Glutamatergic neuron (in vitro differentiated cells): Measurements from ENCODE around the gene NEURL1B. TPM values are rescaled to one million over a fixed set of nuclear protein-coding genes. Genes with fewer than 3 reads are reported as not detected.

Experiments used
- DNase-seq: peaks from one replicate; pipeline ENCODE4 v3.0.0; 2022
- H3K27ac Mint-ChIP-seq: one replicate; pipeline ENCODE4 v1.8.0; 2020; ENCODE audit warnings: mild to moderate bottlenecking, mixed read lengths, inconsistent platforms; ENCODE audit not compliant: unreplicated experiment
- H3K27me3 Mint-ChIP-seq: one replicate; pipeline ENCODE4 v1.8.0; 2020; ENCODE audit warnings: mild to moderate bottlenecking, moderate library complexity, mixed read lengths, inconsistent platforms; ENCODE audit not compliant: unreplicated experiment
- H3K36me3 Mint-ChIP-seq: one replicate; pipeline ENCODE4 v1.8.0; 2020; ENCODE audit warnings: mild to moderate bottlenecking, mixed read lengths, inconsistent platforms; ENCODE audit not compliant: unreplicated experiment
- H3K4me1 Mint-ChIP-seq: one replicate; pipeline ENCODE4 v1.8.0; 2020; ENCODE audit warnings: mild to moderate bottlenecking, low read depth, mixed read lengths, inconsistent platforms; ENCODE audit not compliant: unreplicated experiment
- H3K4me3 Mint-ChIP-seq: one replicate; pipeline ENCODE4 v1.8.0; 2020; ENCODE audit warnings: mild to moderate bottlenecking, mixed read lengths, inconsistent platforms; ENCODE audit not compliant: unreplicated experiment
- H3K9me3 Mint-ChIP-seq: one replicate; pipeline ENCODE4 v1.8.0; 2020; ENCODE audit warnings: mild to moderate bottlenecking, moderate library complexity, mixed read lengths, inconsistent platforms; ENCODE audit not compliant: unreplicated experiment
- total RNA-seq: library from RNA; stranded (reverse); fragmentation: NEBNext Ultra II Directional; extraction: Animal tissue kit (Norgen Biotek cat#: 25700); gene quantifications from one replicate; pipeline ENCODE4 v1.2.1, GENCODE V29; 2021; ENCODE audit not compliant: unreplicated experiment
- TF ChIP-seq, protein P1 (sequence below): fragments of 200-600 bp; sonication (generic); IDR thresholded peaks from one replicate; pipeline ENCODE4 v1.5.0; 2021; ENCODE audit not compliant: partially characterized antibody, unreplicated experiment

The NEURL1B gene
- total RNA-seq, 1 donor from 2014 or later: 11.4 TPM

DNA sequence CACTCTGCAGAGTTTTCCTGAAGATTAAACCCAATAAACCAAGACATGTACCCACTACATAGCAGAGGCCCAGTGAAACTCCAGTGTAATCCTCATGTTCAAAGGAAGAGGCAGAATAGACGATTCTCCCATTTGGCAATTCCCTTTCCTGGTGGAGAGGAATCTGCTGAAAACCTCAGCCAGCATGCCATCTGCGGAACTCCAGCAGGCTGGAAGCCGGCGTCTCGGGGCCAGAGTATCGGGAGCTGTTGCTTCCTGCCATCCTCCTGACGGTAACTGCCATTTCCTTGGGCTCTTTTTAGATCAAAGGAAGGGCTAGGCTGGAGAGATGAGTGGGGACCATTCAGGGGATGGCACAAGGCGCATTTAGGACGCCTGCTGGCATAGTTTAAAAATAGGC, 20.5 kb downstream of the NEURL1B start:
- TF ChIP-seq, protein P1, sequence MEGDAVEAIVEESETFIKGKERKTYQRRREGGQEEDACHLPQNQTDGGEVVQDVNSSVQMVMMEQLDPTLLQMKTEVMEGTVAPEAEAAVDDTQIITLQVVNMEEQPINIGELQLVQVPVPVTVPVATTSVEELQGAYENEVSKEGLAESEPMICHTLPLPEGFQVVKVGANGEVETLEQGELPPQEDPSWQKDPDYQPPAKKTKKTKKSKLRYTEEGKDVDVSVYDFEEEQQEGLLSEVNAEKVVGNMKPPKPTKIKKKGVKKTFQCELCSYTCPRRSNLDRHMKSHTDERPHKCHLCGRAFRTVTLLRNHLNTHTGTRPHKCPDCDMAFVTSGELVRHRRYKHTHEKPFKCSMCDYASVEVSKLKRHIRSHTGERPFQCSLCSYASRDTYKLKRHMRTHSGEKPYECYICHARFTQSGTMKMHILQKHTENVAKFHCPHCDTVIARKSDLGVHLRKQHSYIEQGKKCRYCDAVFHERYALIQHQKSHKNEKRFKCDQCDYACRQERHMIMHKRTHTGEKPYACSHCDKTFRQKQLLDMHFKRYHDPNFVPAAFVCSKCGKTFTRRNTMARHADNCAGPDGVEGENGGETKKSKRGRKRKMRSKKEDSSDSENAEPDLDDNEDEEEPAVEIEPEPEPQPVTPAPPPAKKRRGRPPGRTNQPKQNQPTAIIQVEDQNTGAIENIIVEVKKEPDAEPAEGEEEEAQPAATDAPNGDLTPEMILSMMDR: no peak
- H3K9me3 Mint-ChIP-seq: peaks cover 4% of the 10 kb centered on the region

GRCh38 chr5:172662596-172662995, 21.5 kb downstream of the NEURL1B start:
- no peak overlapping the region for H3K27ac Mint-ChIP-seq
- H3K9me3 Mint-ChIP-seq: peaks cover 4% of the 10 kb centered on the region
- no peak overlapping the region for H3K4me3 Mint-ChIP-seq
- no peaks in the 10 kb centered on the region for H3K36me3 Mint-ChIP-seq
- TF ChIP-seq, protein P1: no peak
- H3K4me1 Mint-ChIP-seq: peaks cover 28% of the 10 kb centered on the region
- peaks cover 8% of the 10 kb centered on the region for H3K27me3 Mint-ChIP-seq
- DNase-seq: no peak

More for the DNA sequence above, 20.5 kb downstream of the NEURL1B start:
- no peak overlapping the region for H3K4me3 Mint-ChIP-seq
- peaks cover 28% of the 10 kb centered on the region for H3K4me1 Mint-ChIP-seq
- H3K36me3 Mint-ChIP-seq: no peaks in the 10 kb centered on the region
- H3K27ac Mint-ChIP-seq: no peak overlapping the region
- no peak for DNase-seq
- H3K27me3 Mint-ChIP-seq: peaks cover 8% of the 10 kb centered on the region

GRCh38 chr5:172664018-172664417, 23.0 kb downstream of the NEURL1B start:
- peaks cover 8% of the 10 kb centered on the region for H3K27me3 Mint-ChIP-seq
- peaks cover 2% of the 10 kb centered on the region for H3K9me3 Mint-ChIP-seq
- no peak overlapping the region for H3K27ac Mint-ChIP-seq
- TF ChIP-seq, protein P1: no peak
- DNase-seq: no peak
- peaks cover 23% of the 10 kb centered on the region for H3K4me1 Mint-ChIP-seq
- no peaks in the 10 kb centered on the region for H3K36me3 Mint-ChIP-seq
- no peak overlapping the region for H3K4me3 Mint-ChIP-seq

- Mint-ChIP-seq H3K9me3 (peaks cover 2% of the 10 kb centered on the region), H3K4me1 (peaks cover 18% of the 10 kb centered on the region), H3K4me3 (no peak overlapping the region), H3K27ac (no peak overlapping the region), H3K27me3 (peaks cover 5% of the 10 kb centered on the region), H3K36me3 (no peaks in the 10 kb centered on the region)
- DNase-seq: no peak
- TF ChIP-seq, protein P1: no peak
Measured at GRCh38 chr5:172664681-172665541, 23.8 kb downstream of the NEURL1B start.

DNA sequence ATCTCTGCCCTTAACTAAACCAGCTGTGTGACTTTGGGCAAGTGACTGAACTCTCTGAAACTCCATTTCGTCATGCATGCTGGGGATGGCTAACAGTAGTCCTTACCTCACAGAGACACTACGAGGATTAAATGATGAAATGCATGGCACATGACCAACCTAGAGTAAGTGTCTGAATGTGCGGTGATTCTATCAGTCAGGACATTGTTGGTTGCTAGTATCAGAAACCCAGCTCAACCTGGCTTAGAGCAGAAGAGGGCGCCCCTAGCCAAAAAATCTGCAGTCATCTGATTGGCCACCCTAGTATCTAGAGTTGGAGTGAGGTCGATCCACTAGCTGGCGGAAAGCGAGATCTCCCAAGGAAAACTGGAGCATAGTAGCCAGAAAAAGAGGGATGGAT, 25.2 kb downstream of the NEURL1B start:
- Mint-ChIP-seq H3K9me3 (no peaks in the 10 kb centered on the region), H3K36me3 (no peaks in the 10 kb centered on the region), H3K4me3 (no peak overlapping the region), H3K4me1 (peaks cover 15% of the 10 kb centered on the region), H3K27me3 (no peaks in the 10 kb centered on the region), H3K27ac (no peak overlapping the region)
- TF ChIP-seq, protein P1: no peak
- no peak for DNase-seq
